Endothelial cell of umbilical vein (primary cell): ENCODE data around the gene LRRK1.

Source experiments
- CTCF ChIP-seq, 2 donors: IDR thresholded peaks; 1 replicate in 1 of 2; 2 replicates in 1 of 2; pipeline ENCODE4 v1.5.1; 2011; ENCODE audit warnings: low read length in 2 of 2, mild to moderate bottlenecking in 2 of 2, moderate library complexity in 2 of 2, control low read depth in 1 of 2, inconsistent platforms in 1 of 2, low read depth in 1 of 2; ENCODE audit not compliant: insufficient read depth in 1 of 2; ENCODE audit errors: extremely low read depth in 1 of 2
- EZH2 ChIP-seq: IDR thresholded peaks from 2 replicates; pipeline ENCODE4 v1.6.1; 2012; ENCODE audit warnings: borderline replicate concordance, low read depth, mild to moderate bottlenecking, moderate library complexity, low read length, inconsistent platforms; ENCODE audit not compliant: severe bottlenecking
- FOS ChIP-seq: IDR thresholded peaks from 2 replicates; pipeline ENCODE4 v1.6.1; 2011; ENCODE audit warnings: mild to moderate bottlenecking, low read length, moderate library complexity, borderline replicate concordance; ENCODE audit not compliant: insufficient read depth
- JUN ChIP-seq: IDR thresholded peaks from 2 replicates; pipeline ENCODE4 v1.6.1; 2011; ENCODE audit warnings: borderline replicate concordance, low read depth; ENCODE audit not compliant: insufficient read length, insufficient read depth

- no peak for TF ChIP-seq CTCF (IDR thresholded peaks at IDR 0.05; ENCODE audit: extremely low read depth in 1 of 2, insufficient read depth in 1 of 2, low read depth in 1 of 2, low read length in 2 of 2)
- no peak for TF ChIP-seq EZH2
- no peak for TF ChIP-seq JUN
- TF ChIP-seq FOS: no peak
Observed at GRCh38 chr15:100900136-100900794, 18.9 kb upstream of the LRRK1 start.
